SK-N-SH (cell line): ENCODE results near the gene POLD3.

Experiments used
- CTCF ChIP-seq: fragments of 200-600 bp; sonication (generic); IDR thresholded peaks from 2 replicates; pipeline ENCODE4 v1.6.1; 2017; ENCODE audit warnings: antibody characterized with exemption, mild to moderate bottlenecking, moderate library complexity
- EP300 ChIP-seq, 2 experiments: IDR thresholded peaks; 2 replicates each; pipeline versions ENCODE4 v1.4.0 to v1.6.1; 2012; ENCODE audit warnings: borderline replicate concordance in 1 of 2, low read depth in 1 of 2, low read length in 1 of 2
- EZH2phosphoT487 ChIP-seq: fragments of 200-600 bp; sonication (generic); IDR thresholded peaks from 2 replicates; pipeline ENCODE4 v1.6.1; 2017; ENCODE audit warnings: low read depth, mixed run types, mild to moderate bottlenecking, antibody characterized with exemption, moderate library complexity, borderline replicate concordance
- GATA2 ChIP-seq: sonication (generic); formaldehyde crosslinking; IDR thresholded peaks from 2 replicates; pipeline ENCODE4 v1.5.0; 2020; ENCODE audit warnings: mild to moderate bottlenecking, missing genetic modification reagents
- PBX3 ChIP-seq: IDR thresholded peaks from 2 replicates; pipeline ENCODE4; 2012
- POLR2AphosphoS5 ChIP-seq: IDR thresholded peaks from 2 replicates; pipeline ENCODE4 v1.6.1; 2012; ENCODE audit warnings: low read depth, low read length
- RFX5 ChIP-seq: IDR thresholded peaks from 2 replicates; pipeline ENCODE4 v1.6.1; 2012; ENCODE audit warnings: mild to moderate bottlenecking, improper control_type of control experiment, low read length
- SIN3A ChIP-seq: IDR thresholded peaks from 2 replicates; pipeline ENCODE4 v1.6.1; 2012; ENCODE audit warnings: low read depth, mild to moderate bottlenecking, low read length, moderate library complexity, borderline replicate concordance
- SMC3 ChIP-seq: IDR thresholded peaks from 2 replicates; pipeline ENCODE4 v1.6.1; 2012; ENCODE audit warnings: low read depth, low read length, improper control_type of control experiment
- TAF1 ChIP-seq: IDR thresholded peaks from 2 replicates; pipeline ENCODE4 v1.6.1; 2012; ENCODE audit warnings: low read depth, mild to moderate bottlenecking, low read length, moderate library complexity, borderline replicate concordance
- USF2 ChIP-seq: fragments of 150-350 bp; IDR thresholded peaks from 2 replicates; pipeline ENCODE4 v1.6.1; 2017; ENCODE audit warnings: antibody characterized with exemption, low read length, low read depth, borderline replicate concordance

- TF ChIP-seq PBX3 (no peak), EP300 (IDR thresholded peaks at IDR 0.05; ENCODE audit: borderline replicate concordance in 1 of 2, low read depth in 1 of 2, low read length in 1 of 2) (no peak), EZH2phosphoT487 (no peak), CTCF (no peak), USF2 (no peak), SIN3A (no peak), POLR2AphosphoS5 (no peak), RFX5 (no peak), GATA2 (CRISPR knock-in tag) (no peak), TAF1 (no peak), SMC3 (no peak)
Measured at GRCh38 chr11:74572349-74572748, 20.0 kb upstream of the POLD3 start.
